Parathyroid adenoma (tissue), 2 donors: ENCODE data around the gene ATF7IP.
"Not testable (repeated sequence)": the region's sequence is repeated elsewhere in the genome, so short reads cannot be mapped to it uniquely, and the experiment has no call there.

Source experiments
- H2AFZ ChIP-seq: fragments of 300-600 bp; sonication (generic); one replicate; pipeline ENCODE4 v1.7.0; 2017; ENCODE audit warnings: antibody characterized with exemption, mild to moderate bottlenecking
- H3K27ac ChIP-seq: fragments of 300-600 bp; sonication (generic); one replicate; pipeline ENCODE4 v1.7.0; 2017
- H3K27me3 ChIP-seq: fragments of 300-600 bp; sonication (generic); one replicate; pipeline ENCODE4 v1.7.0; 2017; ENCODE audit warnings: low read length; ENCODE audit not compliant: control insufficient read depth, insufficient read depth
- H3K36me3 ChIP-seq: fragments of 300-600 bp; sonication (generic); one replicate; pipeline ENCODE4 v1.7.0; 2017; ENCODE audit warnings: low read length; ENCODE audit not compliant: control insufficient read depth, insufficient read depth
- H3K4me1 ChIP-seq: fragments of 300-600 bp; sonication (generic); one replicate; pipeline ENCODE4 v1.7.0; 2017; ENCODE audit warnings: control low read depth
- H3K4me2 ChIP-seq: fragments of 300-600 bp; sonication (generic); one replicate; pipeline ENCODE4 v1.7.0; 2017; ENCODE audit warnings: low read length
- H3K4me3 ChIP-seq: fragments of 300-600 bp; sonication (generic); one replicate; pipeline ENCODE4 v1.7.0; 2017; ENCODE audit warnings: low read depth, low read length
- H3K79me2 ChIP-seq: fragments of 300-600 bp; sonication (generic); one replicate; pipeline ENCODE4 v1.7.0; 2017; ENCODE audit warnings: control low read depth
- H3K9ac ChIP-seq: fragments of 300-600 bp; sonication (generic); one replicate; pipeline ENCODE4 v1.7.0; 2017; ENCODE audit warnings: mild to moderate bottlenecking
- H3K9me3 ChIP-seq: fragments of 300-600 bp; sonication (generic); one replicate; pipeline ENCODE4 v1.7.0; 2017; ENCODE audit warnings: low read length; ENCODE audit not compliant: control insufficient read depth
- TF ChIP-seq, protein P1 (sequence below): fragments of 300-600 bp; sonication (generic); IDR thresholded peaks from one replicate; pipeline ENCODE4 v1.7.0; 2017; ENCODE audit warnings: antibody characterized with exemption, mild to moderate bottlenecking
- donor health status: primary hyperparathyroidism.

Gene ATF7IP

DNA sequence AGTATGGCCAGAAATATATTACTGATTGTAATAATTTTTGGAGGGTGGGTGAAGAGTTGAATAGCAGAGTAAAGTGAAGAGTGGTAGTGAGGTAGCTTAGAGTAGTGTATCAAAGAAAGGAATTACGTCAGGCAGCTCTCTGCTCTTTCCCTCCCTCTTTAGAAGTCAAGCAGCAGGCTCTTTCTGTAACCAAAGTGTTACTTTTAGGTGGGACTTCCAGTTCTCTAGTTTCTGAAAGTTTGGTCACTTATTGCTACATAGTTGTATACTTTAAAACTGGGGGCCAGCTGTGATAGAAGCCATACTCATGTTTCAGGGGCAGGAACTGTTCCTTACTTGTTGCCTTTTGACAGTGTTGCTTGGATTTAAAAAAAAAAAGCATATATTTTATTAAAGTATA lies 30.6 kb downstream of the ATF7IP start:
- Histone ChIP-seq H3K4me1 (peaks cover 4% of the 10 kb centered on the region), H2AFZ (no peak overlapping the region), H3K27ac (no peak overlapping the region), H3K79me2 (peaks cover 41% of the 10 kb centered on the region), H3K9me3 (peaks cover 5% of the 10 kb centered on the region), H3K9ac (no peak overlapping the region), H3K4me2 (no peak overlapping the region), H3K36me3 (no peaks in the 10 kb centered on the region), H3K4me3 (no peak overlapping the region), H3K27me3 (no peaks in the 10 kb centered on the region)
- TF ChIP-seq, protein P1, sequence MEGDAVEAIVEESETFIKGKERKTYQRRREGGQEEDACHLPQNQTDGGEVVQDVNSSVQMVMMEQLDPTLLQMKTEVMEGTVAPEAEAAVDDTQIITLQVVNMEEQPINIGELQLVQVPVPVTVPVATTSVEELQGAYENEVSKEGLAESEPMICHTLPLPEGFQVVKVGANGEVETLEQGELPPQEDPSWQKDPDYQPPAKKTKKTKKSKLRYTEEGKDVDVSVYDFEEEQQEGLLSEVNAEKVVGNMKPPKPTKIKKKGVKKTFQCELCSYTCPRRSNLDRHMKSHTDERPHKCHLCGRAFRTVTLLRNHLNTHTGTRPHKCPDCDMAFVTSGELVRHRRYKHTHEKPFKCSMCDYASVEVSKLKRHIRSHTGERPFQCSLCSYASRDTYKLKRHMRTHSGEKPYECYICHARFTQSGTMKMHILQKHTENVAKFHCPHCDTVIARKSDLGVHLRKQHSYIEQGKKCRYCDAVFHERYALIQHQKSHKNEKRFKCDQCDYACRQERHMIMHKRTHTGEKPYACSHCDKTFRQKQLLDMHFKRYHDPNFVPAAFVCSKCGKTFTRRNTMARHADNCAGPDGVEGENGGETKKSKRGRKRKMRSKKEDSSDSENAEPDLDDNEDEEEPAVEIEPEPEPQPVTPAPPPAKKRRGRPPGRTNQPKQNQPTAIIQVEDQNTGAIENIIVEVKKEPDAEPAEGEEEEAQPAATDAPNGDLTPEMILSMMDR, result no peak

DNA sequence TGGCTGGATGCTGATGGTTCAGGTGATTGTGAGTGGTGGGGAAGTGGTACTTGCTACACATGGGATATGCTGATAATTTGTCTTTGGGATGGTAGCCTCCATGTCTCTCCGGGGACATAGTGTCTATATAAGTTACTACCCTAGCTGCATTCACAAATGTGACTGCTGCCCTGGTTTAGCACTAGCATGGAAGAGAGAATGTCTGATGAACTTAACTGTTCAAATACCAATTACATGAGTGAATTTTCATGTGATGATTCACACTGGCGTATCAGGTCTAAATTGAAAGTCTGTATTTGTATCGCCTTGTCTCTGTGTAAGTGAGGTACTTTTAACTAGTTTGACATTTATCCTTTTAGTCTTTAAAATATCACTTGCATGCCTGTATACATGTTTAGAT lies 34.4 kb downstream of the ATF7IP start:
- Histone ChIP-seq H3K4me3 (no peak overlapping the region), H3K4me1 (peaks cover 18% of the 10 kb centered on the region), H3K9me3 (peaks cover 5% of the 10 kb centered on the region), H3K27ac (no peak overlapping the region), H2AFZ (no peak overlapping the region), H3K79me2 (peaks cover 57% of the 10 kb centered on the region), H3K9ac (no peak overlapping the region), H3K36me3 (no peaks in the 10 kb centered on the region), H3K4me2 (no peak overlapping the region), H3K27me3 (no peaks in the 10 kb centered on the region)
- TF ChIP-seq, protein P1, result no peak

DNA sequence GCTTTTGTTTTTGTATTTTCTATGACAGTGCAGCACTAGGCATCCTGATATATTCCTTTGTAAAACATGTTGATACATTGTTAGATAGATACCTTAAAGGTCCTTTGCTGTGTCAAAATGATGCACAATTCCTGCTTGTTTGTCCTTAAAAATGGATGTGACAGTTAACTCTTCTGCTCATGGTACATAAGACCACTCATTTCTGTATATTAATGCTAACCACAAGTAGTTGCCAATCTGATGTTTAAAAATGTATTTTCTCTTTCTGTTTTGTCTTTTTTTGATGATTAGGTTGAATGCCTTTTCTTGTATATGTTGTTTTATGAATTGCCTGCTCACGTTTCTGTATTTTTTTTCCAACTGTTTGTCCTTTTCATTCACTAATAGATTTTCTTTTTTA lies 35.1 kb downstream of the ATF7IP start:
- Histone ChIP-seq H3K79me2 (peaks cover 60% of the 10 kb centered on the region), H3K27me3 (no peaks in the 10 kb centered on the region), H3K36me3 (no peaks in the 10 kb centered on the region), H3K4me1 (peaks cover 18% of the 10 kb centered on the region), H3K27ac (no peak overlapping the region), H3K4me3 (no peak overlapping the region), H3K9ac (no peak overlapping the region), H2AFZ (no peak overlapping the region), H3K4me2 (no peak overlapping the region), H3K9me3 (peaks cover 5% of the 10 kb centered on the region)
- TF ChIP-seq, protein P1, result no peak

DNA sequence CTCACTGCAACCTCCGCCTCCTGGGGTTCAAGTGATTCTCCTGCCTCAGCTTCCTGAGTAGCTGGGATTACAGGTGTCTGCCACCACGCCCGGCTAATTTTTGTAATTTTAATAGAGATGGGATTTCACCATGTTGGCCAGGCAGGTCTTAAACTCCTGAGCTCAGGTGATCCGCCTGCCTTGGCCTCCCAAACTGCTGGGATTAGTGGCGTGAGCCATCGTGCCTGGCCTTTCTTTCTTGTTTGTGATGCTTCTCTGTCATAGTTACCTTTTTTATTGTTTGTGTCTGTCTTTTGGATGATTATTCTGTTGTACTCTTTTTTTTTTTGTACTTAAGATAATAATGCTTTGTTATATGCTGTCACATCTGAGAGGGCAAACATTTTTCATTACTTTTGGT lies 35.8 kb downstream of the ATF7IP start:
- peaks cover 18% of the 10 kb centered on the region for H3K4me1 ChIP-seq

DNA sequence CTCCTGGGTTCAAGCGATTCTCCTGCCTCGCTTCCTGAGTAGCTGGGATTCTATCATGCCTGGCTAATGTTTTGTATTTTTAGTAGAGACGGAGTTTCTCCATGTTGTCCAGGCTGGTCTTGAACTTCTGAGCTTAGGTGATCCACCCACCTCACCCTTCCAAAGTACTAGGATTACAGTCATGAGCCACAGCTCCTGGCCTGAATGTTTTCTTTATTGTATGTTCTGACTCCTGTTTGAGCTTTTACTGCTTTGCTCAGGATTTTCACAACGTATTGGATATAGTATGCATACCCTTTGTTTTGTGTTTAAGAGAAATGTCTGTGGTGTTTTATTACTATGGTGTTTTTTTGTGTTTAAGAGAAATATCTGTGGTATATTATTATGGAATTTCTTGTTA lies 37.2 kb downstream of the ATF7IP start:
- H3K4me2 ChIP-seq, result no peak overlapping the region
- H3K4me3 ChIP-seq, result no peak overlapping the region
- peaks cover 5% of the 10 kb centered on the region for H3K9me3 ChIP-seq
- H3K27me3 ChIP-seq, result no peaks in the 10 kb centered on the region
- peaks cover 66% of the 10 kb centered on the region for H3K79me2 ChIP-seq
- H3K36me3 ChIP-seq, result no peaks in the 10 kb centered on the region
- H2AFZ ChIP-seq, result no peak overlapping the region
- no peak overlapping the region for H3K27ac ChIP-seq
- peaks cover 18% of the 10 kb centered on the region for H3K4me1 ChIP-seq
- TF ChIP-seq, protein P1, result no peak
- no peak overlapping the region for H3K9ac ChIP-seq

More for the DNA sequence above, 35.8 kb downstream of the ATF7IP start:
- H3K79me2 ChIP-seq, result peaks cover 65% of the 10 kb centered on the region
- not testable (repeated sequence) for H2AFZ ChIP-seq, H3K4me3 ChIP-seq, H3K9me3 ChIP-seq, H3K27ac ChIP-seq, H3K9ac ChIP-seq, H3K27me3 ChIP-seq, H3K4me2 ChIP-seq, H3K36me3 ChIP-seq
